NT2/D1 (cell line): ENCODE data around the gene YPEL1.
A peak's percentile ranks its signal among the peaks of the same experiment; 100 is the strongest.

Experiments
- DNase-seq: peaks from one replicate; pipeline ENCODE4 v3.0.0-alpha.2; 2011; ENCODE audit warnings: low read depth, low spot score
- H3K27me3 ChIP-seq: 2 replicates; pipeline ENCODE4 v1.6.0; 2011; ENCODE audit warnings: mild to moderate bottlenecking; ENCODE audit not compliant: insufficient read length, insufficient read depth
- H3K36me3 ChIP-seq: 2 replicates; pipeline ENCODE4 v1.6.1; 2011; ENCODE audit warnings: mild to moderate bottlenecking, low read length, mixed read lengths; ENCODE audit not compliant: insufficient read depth, insufficient read length
- H3K4me1 ChIP-seq: 2 replicates; pipeline ENCODE4 v1.5.1; 2011; ENCODE audit not compliant: insufficient read depth, insufficient read length
- H3K4me3 ChIP-seq: 2 replicates; pipeline ENCODE4 v1.5.1; 2011; ENCODE audit warnings: low read depth; ENCODE audit not compliant: insufficient read length
- H3K9ac ChIP-seq: 2 replicates; pipeline ENCODE4 v1.6.0; 2011; ENCODE audit warnings: low read depth; ENCODE audit not compliant: insufficient read length
- H3K9me3 ChIP-seq: 2 replicates; pipeline ENCODE4 v1.5.1; 2011; ENCODE audit warnings: mild to moderate bottlenecking, low read length; ENCODE audit not compliant: insufficient read depth
- SUZ12 ChIP-seq: IDR thresholded peaks from 2 replicates; pipeline ENCODE4 v1.6.1; 2011; ENCODE audit not compliant: insufficient read length, insufficient read depth; ENCODE audit errors: extremely low read depth
- YY1 ChIP-seq: IDR thresholded peaks from 2 replicates; pipeline ENCODE4 v1.6.1; 2011; ENCODE audit not compliant: insufficient read length, insufficient read depth
- ZNF274 ChIP-seq: IDR thresholded peaks from 2 replicates; pipeline ENCODE4 v1.6.1; 2011; ENCODE audit warnings: mild to moderate bottlenecking, low read depth, low read length

Gene YPEL1

DNA sequence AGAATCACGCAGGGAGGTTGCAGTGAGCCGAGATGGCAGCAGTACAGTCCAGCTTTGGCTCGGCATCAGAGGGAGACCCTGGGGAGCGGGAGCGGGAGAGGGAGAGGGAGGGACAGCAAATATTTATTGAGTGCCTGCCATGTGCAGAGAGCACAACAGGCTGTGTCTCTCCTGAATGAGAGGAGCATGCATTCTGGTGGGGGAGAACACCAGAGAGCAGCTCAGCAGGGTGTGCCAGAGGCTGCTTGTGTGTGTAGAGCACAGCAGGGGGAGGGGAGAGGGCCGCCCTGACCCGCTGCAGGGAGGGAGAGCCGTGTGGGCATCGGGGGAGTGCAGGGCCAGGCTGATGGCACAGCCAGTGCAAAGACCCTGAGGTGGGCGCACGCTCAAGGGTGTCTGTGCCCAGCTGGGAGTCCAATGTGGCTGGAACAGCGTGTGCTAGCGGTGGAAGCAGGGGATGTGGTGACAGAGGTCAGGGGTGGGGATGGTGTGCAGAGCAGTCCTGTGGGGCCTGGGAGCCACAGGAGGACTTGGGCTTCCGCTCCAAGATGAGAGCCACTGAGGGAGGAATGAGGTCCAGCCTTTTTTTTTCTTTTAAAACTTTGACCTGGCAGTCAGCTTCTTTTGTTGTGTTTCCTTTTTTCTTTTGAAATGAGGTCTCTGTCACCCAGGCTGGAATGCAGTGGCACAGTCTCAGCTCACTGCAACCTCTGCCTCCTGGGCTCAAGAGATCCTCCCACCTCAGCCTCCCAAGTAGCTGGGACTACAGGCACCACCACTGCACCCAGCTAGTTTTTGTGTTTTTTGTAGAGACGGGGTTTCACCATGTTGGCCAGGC, 57.8 kb downstream of the YPEL1 start:
- Histone ChIP-seq H3K9ac (no peak overlapping the region), H3K9me3 (peaks cover 13% of the 10 kb centered on the region; the same call in 1 of the 2 replicates), H3K4me1 (peaks cover 6% of the 10 kb centered on the region), H3K4me3 (no peak overlapping the region), H3K27me3 (no peaks in the 10 kb centered on the region), H3K36me3 (peaks cover 47% of the 10 kb centered on the region)
- TF ChIP-seq ZNF274 (no peak), YY1 (no peak), SUZ12 (no peak)
- no peak for DNase-seq

- peaks cover 56% of the 10 kb centered on the region for H3K36me3 ChIP-seq
- no peaks in the 10 kb centered on the region for H3K27me3 ChIP-seq
- peaks cover 3% of the 10 kb centered on the region for H3K4me1 ChIP-seq
- no peak overlapping the region for H3K4me3 ChIP-seq
- DNase-seq = no peak
- peaks cover 13% of the 10 kb centered on the region; the same call in 1 of the 2 replicates for H3K9me3 ChIP-seq
- TF ChIP-seq ZNF274 (no peak), SUZ12 (no peak), YY1 (no peak)
- H3K9ac ChIP-seq = no peak overlapping the region
These were observed 60.9 kb downstream of the YPEL1 start for GRCh38 chr22:21674638-21675245.

DNA sequence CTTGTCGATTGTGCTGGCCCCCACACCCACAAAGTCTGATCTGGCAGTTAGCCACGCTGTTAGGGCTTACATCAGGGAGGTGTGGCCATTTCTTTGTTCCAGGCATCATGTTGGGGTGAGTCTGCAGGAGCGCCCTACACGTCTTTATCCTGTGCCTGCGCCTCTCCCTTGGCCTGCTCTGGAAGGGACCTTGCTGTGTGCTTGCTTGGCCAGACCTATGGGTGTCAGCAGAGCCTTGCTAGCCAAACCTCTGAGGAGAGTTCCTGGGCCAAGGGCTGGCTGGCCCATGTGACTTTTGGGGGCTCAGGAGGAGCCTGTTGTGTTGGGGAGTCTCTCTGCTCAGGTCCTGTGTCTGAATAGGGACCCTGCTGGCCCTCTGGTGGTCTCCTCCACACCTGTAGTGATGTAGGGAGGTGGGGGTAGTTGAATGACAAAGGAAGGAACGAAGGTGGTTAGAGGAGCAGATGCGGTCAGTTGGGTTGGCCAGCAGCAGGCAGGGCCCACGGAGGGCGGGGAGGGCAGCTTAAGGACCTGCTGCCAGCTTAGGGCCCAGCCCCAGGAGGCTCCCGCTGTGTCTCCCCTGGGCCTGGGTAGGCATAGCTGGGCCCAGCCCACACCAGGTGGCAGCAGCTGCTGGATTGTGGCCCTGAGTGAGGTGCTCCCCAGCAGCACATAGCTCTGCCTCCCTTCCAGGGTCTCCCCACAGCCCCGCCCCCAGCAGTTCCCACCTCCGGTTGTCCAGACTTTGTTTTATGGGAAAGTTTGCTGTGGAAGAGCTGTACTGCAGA, 61.9 kb downstream of the YPEL1 start:
- H3K36me3 ChIP-seq = peaks cover 60% of the 10 kb centered on the region
- no peak overlapping the region for H3K9ac ChIP-seq
- DNase-seq = no peak
- H3K27me3 ChIP-seq = no peaks in the 10 kb centered on the region
- H3K9me3 ChIP-seq = peaks cover 13% of the 10 kb centered on the region; the same call in 1 of the 2 replicates
- TF ChIP-seq YY1 (no peak), ZNF274 (no peak), SUZ12 (no peak)
- H3K4me1 ChIP-seq = peaks cover 3% of the 10 kb centered on the region
- no peak overlapping the region for H3K4me3 ChIP-seq

- Histone ChIP-seq H3K36me3 (peaks cover 62% of the 10 kb centered on the region), H3K27me3 (no peaks in the 10 kb centered on the region), H3K4me3 (no peak overlapping the region), H3K4me1 (no peaks in the 10 kb centered on the region), H3K9me3 (peaks cover 6% of the 10 kb centered on the region; the same call in 1 of the 2 replicates), H3K9ac (no peak overlapping the region)
- no peak for DNase-seq
- TF ChIP-seq ZNF274 (no peak), SUZ12 (no peak), YY1 (no peak)
These were observed 63.4 kb downstream of the YPEL1 start for GRCh38 chr22:21672107-21672629.

- H3K4me1 ChIP-seq = no peaks in the 10 kb centered on the region
- H3K4me3 ChIP-seq = no peak overlapping the region
- H3K36me3 ChIP-seq = peaks cover 46% of the 10 kb centered on the region
These were observed 66.6 kb downstream of the YPEL1 start for GRCh38 chr22:21669026-21669425.

DNA sequence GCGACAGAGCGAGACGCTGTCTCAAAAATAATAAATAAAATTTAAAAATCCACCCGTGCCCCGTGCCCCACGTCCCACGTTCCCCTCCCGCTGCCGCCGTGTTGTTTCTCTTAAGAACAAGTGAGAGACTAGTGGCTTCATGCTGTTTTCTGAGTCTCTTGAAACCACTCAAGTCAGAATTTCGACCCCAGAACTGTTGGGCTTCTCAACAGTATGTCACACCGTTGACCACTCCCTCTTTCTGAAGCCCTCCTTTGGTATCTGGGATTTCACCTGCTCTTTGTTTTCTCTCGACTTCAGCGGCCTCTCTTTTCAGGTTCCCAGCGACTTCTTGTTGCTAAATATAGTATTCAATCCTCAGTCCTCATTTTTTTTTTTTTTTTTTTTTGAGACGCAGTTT, 68.8 kb downstream of the YPEL1 start:
- Histone ChIP-seq H3K9ac (no peak overlapping the region), H3K27me3 (no peaks in the 10 kb centered on the region), H3K4me3 (peak overlapping the region; percentile 94), H3K9me3 (no peaks in the 10 kb centered on the region), H3K36me3 (peaks cover 24% of the 10 kb centered on the region), H3K4me1 (no peaks in the 10 kb centered on the region)
- TF ChIP-seq SUZ12 (no peak), YY1 (no peak), ZNF274 (no peak)
- no peak for DNase-seq

More at GRCh38 chr22:21669026-21669425, 66.6 kb downstream of the YPEL1 start:
- Histone ChIP-seq H3K27me3 (no peaks in the 10 kb centered on the region), H3K9ac (no peak overlapping the region), H3K9me3 (no peaks in the 10 kb centered on the region)
- TF ChIP-seq ZNF274 (no peak), YY1 (no peak), SUZ12 (no peak)
- no peak for DNase-seq
